ENCODE results near the gene DTX4.
"Not testable (repeated sequence)": the region's sequence is repeated elsewhere in the genome, so short reads cannot be mapped to it uniquely, and the experiment has no call there.

DTX4 gene

DNA sequence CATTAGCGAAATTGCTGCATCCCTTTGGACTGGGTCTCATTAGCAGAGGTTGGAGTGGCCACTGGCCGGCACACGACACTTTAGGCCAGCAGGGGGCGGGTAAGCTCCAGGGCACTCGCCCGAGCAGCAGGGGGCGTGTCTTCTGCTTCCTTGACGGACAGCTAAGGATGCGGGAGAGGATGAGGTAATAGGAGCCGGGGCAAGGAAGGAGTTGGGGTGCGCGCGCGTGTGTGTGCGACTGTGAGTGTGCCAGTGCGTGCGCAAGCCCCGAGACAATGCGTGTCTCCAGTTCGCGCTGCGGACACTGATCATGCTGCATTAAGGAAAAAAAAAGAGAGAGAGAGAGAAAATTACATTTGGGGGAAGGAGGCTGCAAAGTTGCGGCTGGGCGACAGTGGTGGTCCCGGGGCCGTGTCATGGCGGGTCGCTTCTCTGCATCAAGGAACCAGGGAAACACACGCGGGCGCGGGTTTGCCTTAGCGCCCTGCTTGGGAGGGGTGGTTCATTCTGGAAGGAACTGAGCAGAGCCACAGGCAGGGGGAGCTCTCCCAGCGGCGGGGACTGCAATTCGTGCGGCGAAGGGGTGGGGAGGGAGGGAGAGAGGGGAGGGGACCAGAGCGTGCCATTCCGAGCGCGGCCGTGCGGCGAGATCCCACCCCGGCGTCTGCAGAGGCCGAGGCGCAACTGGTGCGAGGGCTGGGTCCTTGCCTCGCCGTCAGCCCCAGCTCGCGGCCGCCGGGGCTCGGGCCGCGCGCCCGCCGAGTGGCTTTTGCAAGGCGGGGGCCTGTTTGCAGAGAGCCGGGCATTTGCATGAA, at the start of gene DTX4:
TSS of gene DTX4 (plus strand) at position 625 of the 815 bp plus-strand sequence. CDS start 464 bp downstream, outside the sequence.
- peak; percentile 95 for DNase-seq

DNA sequence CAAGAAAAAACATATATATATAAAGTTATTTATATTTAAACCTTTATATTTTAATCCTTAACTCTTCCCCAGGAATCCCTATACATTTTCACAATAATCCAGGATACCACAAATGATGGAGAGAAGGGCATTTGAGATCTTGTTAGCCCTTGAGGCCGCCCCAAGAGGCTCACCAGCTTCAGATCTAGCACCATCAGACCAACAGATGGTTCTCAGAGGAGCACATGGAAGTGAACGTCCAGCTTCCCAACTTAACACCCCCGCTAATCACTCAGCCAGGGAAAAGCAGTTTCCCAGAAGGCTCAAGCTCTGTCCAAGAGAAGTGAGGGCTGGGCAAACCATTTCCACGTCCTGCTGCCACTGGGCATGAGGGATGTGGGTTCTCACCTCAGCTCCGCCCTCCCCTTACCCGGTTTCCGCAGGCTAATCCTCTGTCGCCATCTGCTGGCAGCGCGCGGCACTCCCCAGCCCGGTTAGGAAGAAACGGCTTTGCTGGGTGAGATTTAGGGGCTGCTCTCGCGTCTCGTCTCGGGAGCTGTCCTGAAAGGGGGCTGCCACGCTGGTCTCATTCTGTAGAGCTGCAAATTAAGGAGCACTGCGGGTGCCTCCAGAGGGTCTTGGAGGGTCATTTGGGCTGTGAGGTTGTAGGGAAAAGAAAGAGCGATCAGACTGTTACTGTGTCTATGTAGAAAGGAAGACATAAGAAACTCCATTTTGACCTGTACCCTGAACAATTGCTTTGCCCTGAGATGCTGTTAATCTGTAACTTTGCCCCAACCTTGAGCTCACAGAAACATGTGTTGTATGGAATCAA, 36.1 kb upstream of the DTX4 start:
- peak; percentile 92 for DNase-seq

GRCh38 chr11:59136551-59136950, 35.4 kb upstream of the DTX4 start:
- not testable (repeated sequence) for DNase-seq

DNA sequence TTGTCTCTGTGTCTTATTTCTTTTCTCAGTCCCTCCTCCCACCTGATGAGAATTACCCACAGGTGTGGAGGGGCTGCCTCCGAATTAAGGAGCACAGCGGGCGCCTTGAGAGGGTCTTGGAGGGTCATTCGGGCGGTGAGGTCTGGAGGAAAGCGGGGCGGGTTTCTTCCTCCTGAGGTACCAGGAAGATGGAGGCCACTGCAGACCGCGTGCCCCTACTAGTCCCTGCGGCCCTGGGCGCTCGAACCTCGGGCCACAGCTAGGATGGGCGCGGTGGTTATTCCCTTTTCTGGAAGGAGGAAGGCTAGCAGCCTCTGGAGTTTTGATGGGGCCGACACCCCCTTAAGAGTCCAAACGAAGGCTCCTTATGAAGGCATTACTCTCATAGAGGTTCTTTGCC, 34.7 kb upstream of the DTX4 start:
- DNase-seq: no peak

- no peak for DNase-seq
Observed at GRCh38 chr11:59138643-59139042, 33.3 kb upstream of the DTX4 start.

DNA sequence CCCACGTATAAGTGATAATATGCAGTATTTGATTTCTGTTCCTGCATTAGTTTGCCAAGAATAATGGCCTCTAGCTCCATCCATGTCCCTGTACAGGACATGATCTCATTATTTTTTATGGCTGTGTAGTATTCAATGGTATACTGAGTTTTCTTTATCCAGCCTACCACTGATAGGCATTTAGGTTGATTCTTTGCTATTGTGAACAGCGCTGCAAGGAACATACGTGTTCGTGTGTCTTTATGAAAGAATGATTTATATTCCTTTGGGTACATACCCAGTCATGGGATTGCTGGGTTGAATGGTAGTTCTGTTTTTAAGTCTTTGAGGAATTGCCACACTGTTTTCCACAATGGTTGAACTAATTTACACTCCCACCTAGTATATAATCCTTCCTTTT, 30.7 kb upstream of the DTX4 start:
- no peak for DNase-seq

DNA sequence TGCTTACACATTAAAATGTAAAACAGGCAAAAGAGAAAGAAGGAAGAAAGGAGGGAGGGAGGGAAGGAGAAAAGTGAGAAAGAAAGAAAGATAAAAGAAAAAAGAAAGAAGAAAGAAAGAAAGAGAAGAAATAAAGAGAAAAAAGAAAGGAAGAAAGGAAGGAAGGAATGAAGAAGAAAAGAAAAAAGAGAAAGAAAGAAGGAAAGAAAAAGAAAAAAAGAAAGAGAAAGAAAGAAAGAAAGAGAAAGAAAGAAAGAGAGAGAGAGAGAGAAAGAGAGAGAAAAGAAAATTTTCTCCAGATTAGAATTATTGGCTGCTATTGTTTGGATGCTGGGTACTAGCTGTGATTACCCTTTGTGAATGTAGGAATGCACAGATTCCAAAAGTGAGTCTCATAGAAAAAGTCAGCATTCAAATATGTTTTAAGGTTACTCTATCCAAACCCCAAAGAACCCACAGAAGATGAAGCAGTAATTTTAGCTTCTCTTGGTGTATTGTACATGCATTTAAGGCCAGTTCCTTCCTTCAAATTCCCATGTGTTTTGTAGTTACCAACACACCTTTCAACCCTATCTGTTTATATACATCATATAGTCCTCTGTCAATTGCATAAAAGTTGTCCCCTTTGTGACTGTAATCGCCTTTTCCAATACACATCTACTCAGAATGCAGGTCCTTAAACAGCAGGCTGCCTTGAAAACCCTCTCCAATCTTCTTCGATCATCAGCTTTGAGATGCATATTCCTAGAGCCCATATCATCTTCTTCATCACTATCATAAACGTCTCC, 30.1 kb upstream of the DTX4 start:
- no peak for DNase-seq

DNA sequence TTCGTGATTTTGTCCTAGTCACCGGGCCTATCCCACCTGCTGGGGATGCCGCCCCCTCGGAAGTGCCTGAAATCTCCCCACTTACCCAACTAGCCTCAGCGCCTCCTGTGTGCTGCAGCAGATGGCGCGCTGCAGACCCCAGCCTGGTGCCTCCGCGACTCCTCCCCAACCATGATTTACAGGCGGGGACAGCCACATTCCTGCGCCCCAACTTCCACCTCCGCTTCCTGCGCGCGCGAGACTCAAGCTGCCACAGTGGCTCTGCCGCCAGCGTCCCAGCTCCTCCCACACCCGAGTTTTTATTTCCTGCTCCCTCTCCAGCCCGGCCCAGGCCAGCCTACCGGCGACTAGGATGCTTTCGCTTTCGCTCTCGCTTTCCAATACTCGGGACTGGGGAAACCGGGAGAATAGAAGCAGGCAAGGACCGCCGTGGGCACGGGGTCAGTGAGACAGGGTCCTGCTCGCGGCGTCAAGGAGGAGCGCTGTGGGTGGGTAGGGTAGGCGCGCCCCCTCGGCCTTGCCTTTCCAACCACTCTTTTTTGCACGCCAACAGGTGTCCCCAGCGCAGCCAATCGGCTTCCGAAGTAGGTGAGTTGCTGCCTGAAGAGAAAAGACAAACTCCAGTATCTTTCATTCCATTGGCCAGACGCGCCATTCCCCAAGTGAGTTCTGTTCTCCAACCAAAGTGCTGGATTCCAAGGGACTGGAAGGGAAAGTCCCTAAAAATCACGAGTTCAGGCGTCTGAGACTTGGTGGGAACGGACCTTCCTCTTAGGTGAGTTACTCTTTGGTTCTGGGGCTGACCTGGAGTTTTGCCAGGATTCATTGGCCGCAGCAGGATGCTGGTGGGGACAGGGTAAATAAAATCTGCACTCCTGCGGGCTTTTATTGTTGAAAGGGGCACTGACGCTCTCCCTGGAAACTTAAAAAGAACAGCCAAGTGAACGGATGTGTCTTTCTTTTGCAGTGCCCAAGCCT, 29.1 kb upstream of the DTX4 start, which contains the start of gene FAM111A:
TSS of gene FAM111A (plus strand) at position 327 of the 978 bp plus-strand sequence. CDS start 6,017 bp downstream, outside the sequence.
- peak; percentile 92 for DNase-seq

- no peak for DNase-seq
Observed at GRCh38 chr11:59144096-59144495, 27.8 kb upstream of the DTX4 start.

GRCh38 chr11:59144579-59145345, 27.2 kb upstream of the DTX4 start:
- peak; percentile 77 for DNase-seq

DNA sequence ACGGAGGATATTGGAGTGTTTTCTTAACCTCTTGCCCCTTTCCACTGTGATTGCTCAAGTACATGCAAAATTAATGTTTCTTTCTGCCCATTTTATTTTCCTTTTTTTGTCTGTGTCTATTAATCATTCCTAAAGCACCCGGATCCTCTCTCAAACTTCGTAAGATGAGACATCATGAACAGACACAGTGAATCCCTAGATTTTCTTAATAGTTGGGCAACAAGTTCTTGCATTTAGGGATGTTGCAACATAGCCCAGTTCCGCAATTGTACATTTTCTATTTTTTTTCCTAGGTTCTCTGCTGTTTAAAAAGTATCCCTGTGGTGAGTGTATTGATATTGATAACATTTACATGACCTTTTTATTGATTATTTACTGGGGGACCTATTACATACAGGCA, 26.4 kb upstream of the DTX4 start:
- DNase-seq: no peak

GRCh38 chr11:59151761-59152160, 20.2 kb upstream of the DTX4 start:
- no peak for DNase-seq

DNA sequence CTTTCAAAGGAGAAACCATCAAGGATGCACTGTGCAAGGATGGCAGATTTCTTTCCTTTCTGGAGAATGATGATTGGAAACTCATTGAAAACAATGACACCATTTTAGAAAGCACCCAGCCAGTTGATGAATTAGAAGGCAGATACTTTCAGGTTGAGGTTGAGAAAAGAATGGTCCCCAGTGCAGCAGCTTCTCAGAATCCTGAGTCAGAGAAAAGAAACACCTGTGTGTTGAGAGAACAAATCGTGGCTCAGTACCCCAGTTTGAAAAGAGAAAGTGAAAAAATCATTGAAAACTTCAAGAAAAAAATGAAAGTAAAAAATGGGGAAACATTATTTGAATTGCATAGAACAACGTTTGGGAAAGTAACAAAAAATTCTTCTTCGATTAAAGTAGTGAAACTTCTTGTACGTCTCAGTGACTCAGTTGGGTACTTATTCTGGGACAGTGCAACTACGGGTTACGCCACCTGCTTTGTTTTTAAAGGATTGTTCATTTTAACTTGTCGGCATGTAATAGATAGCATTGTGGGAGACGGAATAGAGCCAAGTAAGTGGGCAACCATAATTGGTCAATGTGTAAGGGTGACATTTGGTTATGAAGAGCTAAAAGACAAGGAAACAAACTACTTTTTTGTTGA, 19.5 kb upstream of the DTX4 start:
- DNase-seq: no peak

DNA sequence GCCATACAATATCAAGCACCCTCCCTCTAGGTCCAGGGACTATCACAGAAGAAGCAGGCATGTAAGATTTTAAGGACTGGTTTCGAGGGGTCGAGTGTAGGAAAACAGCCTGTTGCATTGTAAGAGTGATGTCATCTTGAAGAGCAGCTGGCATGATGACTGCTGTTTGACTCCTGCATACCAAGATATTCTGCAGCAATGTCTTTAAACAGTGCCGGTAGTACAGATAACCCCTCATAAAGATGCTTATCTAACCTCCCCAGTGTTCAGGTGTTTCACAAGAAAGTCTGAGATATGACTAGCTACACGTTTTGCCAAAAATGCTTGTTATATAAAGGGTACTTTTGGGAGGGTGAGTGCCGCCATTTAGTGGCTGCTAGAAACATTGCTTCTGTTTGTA, 17.3 kb upstream of the DTX4 start:
- no peak for DNase-seq

DNA sequence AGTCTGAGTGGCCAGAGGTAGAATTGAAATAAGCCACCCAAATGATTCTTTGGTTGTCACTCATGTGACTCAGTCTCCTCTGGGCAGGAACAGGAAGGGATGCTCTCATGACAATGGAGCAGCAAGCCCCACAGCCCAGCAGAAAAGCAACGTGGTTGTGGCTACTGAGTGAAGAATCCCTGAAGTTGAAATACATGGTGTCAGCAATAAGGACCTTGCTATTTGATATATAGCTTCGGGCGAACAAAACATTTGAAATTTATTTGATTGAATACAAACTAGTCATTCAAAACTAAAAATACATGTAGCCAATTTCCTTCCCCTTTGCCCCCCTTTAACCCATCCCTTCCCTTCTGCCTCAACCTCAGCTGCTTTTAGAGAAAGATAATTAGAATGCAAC, 14.5 kb upstream of the DTX4 start:
- no peak for DNase-seq

DNA sequence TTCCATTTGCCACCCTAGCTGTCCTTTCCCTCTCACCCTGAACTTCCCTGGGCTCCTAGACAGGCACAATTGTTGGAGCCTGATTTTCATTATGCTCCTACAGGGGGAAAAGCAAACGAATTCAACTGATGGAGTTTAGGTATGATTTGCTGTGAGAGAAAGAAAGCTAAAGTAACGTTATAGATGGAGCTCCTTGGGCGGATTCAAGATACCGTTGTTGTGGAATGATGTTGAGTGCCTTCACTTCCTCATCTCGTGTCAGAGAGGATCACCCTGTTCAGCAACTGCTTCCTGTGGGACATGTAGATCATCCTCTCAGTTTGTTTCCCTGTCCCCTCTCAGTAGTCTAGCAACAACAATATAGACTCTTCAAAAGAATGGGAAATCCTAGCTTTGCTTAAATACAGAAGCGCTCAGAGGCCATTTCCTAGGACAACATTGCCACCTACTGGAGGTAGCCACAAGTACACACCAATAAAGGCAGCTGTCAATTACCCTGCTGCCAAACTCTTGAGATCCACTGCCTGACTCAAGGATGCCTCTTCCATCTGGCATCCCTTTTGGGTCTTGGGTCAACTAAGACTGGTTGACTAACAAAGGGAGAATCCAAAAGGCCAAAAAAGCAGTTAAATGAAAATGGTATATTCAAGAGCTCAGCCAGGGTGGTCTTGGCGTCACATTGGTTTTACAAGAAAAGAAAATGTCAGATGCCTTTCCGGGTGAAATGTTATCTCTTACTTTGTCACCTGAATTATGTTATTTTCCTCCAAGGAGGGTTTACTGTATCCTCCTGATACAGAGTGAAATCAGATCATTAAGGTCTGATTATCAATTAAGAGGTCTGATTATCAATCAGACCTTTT, 13.5 kb upstream of the DTX4 start:
- peak; percentile 72 for DNase-seq

- DNase-seq: no peak
Observed at GRCh38 chr11:59164028-59164427, 7.9 kb upstream of the DTX4 start.

- DNase-seq: peak; percentile 44
Observed at GRCh38 chr11:59172345-59173079, 580 bp downstream of the DTX4 start.
